Measurements from ENCODE around the gene SYP.

- TF ChIP-seq POLR2A (IDR thresholded peaks at IDR 0.05) (no peak), CTCF (IDR thresholded peaks at IDR 0.05 in 8 of 11, conservative IDR thresholded peaks at IDR 0.05 in 3 of 11) (no peak)
Observed at GRCh38 chrX:49176421-49177326, 23.3 kb downstream of the SYP start.

All from spleen (tissue), 7 donors.